Globus pallidus (tissue), 1 donor: Measurements from ENCODE around the gene UTS2R.
"Not testable (repeated sequence)": the region's sequence is repeated elsewhere in the genome, so short reads cannot be mapped to it uniquely, and the experiment has no call there.

ENCODE experiments used
- DNase-seq: peaks from one replicate; pipeline ENCODE4 v3.0.0-alpha.2; 2015; ENCODE audit warnings: low spot score

Gene UTS2R

GRCh38 chr17:82354804-82355308, 16.7 kb upstream of the UTS2R start:
- no peak for DNase-seq

GRCh38 chr17:82355770-82356427, 15.7 kb upstream of the UTS2R start:
- no peak for DNase-seq

- DNase-seq = no peak
Observed at GRCh38 chr17:82356845-82357355, 14.7 kb upstream of the UTS2R start.

GRCh38 chr17:82357394-82357793, 14.2 kb upstream of the UTS2R start:
- no peak for DNase-seq

- DNase-seq = no peak
Observed at GRCh38 chr17:82358465-82359350, 12.9 kb upstream of the UTS2R start, which contains the start of gene TEX19. Gene TEX19 (plus strand): TSS chr17:82359247. CDS start chr17:82362151, 2,904 bp downstream.

- DNase-seq = not testable (repeated sequence)
Observed at GRCh38 chr17:82359451-82360074, 12.0 kb upstream of the UTS2R start.

- DNase-seq = no peak
Observed at GRCh38 chr17:82361885-82362633, 9.5 kb upstream of the UTS2R start.

GRCh38 chr17:82365606-82366295, 5.8 kb upstream of the UTS2R start:
- DNase-seq = no peak

- DNase-seq = no peak
Observed at GRCh38 chr17:82366749-82367148, 4.8 kb upstream of the UTS2R start.

- DNase-seq = no peak
Observed at GRCh38 chr17:82367724-82368524, 3.6 kb upstream of the UTS2R start.

- no peak for DNase-seq
Observed at GRCh38 chr17:82369211-82369610, 2.4 kb upstream of the UTS2R start.

- no peak for DNase-seq
Observed at GRCh38 chr17:82370471-82371332, 863 bp upstream of the UTS2R start.

- DNase-seq = no peak
Observed at GRCh38 chr17:82372249-82373071, 895 bp downstream of the UTS2R start.

GRCh38 chr17:82373072-82373452, 1.5 kb downstream of the UTS2R start:
- DNase-seq = not testable (repeated sequence)

GRCh38 chr17:82373731-82374625, 2.4 kb downstream of the UTS2R start:
- no peak for DNase-seq

GRCh38 chr17:82374626-82375331, 3.2 kb downstream of the UTS2R start:
- DNase-seq = no peak
